ENCODE results near the gene ROCK1.

The ROCK1 gene

DNA sequence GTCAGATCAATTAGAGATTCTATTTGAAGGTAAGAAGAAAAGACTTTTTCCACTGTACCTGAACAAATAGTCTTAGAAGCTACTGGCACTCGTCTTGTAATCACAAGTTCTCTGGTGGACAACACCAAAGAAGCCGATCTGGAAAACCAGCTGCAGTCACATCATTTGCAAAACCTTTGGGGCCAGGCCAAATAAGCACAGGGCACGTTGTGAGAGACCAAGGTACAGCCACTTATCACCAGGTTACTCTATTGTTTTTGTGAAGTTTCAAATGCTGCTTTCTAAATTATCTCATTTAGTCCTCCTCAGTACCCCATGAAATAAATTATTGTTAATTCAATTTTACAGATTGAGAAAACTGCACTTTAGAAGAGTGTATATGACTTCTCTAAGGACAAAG lies 18.5 kb downstream of the ROCK1 start:
- no peak overlapping the region for H3K4me3 ChIP-seq (ENCODE audit: low read length, poor library complexity, severe bottlenecking)
- no peaks in the 10 kb centered on the region for H3K9me2 ChIP-seq (replicated peaks; ENCODE audit: low read depth, low read length)
- no peaks in the 10 kb centered on the region; the same call in 1 of the 2 replicates for H3K36me3 ChIP-seq (ENCODE audit: insufficient read depth, low read length)
- H3F3A ChIP-seq (ENCODE audit: low read depth): no peaks in the 10 kb centered on the region
- no peak overlapping the region for H3K4me2 ChIP-seq (ENCODE audit: low read depth, low read length, poor library complexity, severe bottlenecking)
- TF ChIP-seq EZH2phosphoT487 (IDR thresholded peaks at IDR 0.05; ENCODE audit: borderline replicate concordance): no peak
- TF ChIP-seq, protein P1, sequence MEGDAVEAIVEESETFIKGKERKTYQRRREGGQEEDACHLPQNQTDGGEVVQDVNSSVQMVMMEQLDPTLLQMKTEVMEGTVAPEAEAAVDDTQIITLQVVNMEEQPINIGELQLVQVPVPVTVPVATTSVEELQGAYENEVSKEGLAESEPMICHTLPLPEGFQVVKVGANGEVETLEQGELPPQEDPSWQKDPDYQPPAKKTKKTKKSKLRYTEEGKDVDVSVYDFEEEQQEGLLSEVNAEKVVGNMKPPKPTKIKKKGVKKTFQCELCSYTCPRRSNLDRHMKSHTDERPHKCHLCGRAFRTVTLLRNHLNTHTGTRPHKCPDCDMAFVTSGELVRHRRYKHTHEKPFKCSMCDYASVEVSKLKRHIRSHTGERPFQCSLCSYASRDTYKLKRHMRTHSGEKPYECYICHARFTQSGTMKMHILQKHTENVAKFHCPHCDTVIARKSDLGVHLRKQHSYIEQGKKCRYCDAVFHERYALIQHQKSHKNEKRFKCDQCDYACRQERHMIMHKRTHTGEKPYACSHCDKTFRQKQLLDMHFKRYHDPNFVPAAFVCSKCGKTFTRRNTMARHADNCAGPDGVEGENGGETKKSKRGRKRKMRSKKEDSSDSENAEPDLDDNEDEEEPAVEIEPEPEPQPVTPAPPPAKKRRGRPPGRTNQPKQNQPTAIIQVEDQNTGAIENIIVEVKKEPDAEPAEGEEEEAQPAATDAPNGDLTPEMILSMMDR (conservative IDR thresholded peaks at IDR 0.05; ENCODE audit: low read length): no peak
- H4K20me1 ChIP-seq (ENCODE audit: insufficient read depth, low read length, poor library complexity, severe bottlenecking): peaks cover 85% of the 10 kb centered on the region
- no peaks in the 10 kb centered on the region for H3K9me3 ChIP-seq (ENCODE audit: insufficient read depth, low read depth, low read length)
- peaks cover 7% of the 10 kb centered on the region for H3K4me1 ChIP-seq (ENCODE audit: insufficient read depth, low read length, poor library complexity, severe bottlenecking)
- H3K9ac ChIP-seq (ENCODE audit: low read depth, low read length, poor library complexity, severe bottlenecking): no peak overlapping the region
- peaks cover 100% of the 10 kb centered on the region for H3K79me2 ChIP-seq (ENCODE audit: insufficient read depth, low read length)
- no peak overlapping the region for H2AFZ ChIP-seq (ENCODE audit: low read length)
- H3K27me3 ChIP-seq (ENCODE audit: insufficient read depth, low read length, poor library complexity, severe bottlenecking): no peaks in the 10 kb centered on the region

DNA sequence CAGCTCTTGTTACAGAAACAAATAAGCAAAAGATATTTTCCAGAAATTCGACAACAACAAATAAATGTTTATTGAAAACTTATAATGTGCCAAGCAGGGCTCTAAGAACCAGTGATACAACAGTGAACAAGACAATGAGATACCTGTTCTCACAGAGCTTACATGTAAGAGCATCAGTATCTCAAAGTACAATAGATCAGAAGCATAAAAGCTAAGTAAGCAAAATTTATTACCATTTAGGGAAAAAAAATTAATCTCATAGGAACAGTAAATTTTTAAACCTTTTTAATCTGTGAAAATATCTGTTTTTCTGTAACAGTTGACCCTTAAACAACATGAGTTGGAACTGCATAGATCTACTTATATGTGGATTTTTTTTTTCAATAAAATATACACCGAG lies 20.9 kb downstream of the ROCK1 start:
- H4K20me1 ChIP-seq (ENCODE audit: insufficient read depth, low read length, poor library complexity, severe bottlenecking): peaks cover 79% of the 10 kb centered on the region

DNA sequence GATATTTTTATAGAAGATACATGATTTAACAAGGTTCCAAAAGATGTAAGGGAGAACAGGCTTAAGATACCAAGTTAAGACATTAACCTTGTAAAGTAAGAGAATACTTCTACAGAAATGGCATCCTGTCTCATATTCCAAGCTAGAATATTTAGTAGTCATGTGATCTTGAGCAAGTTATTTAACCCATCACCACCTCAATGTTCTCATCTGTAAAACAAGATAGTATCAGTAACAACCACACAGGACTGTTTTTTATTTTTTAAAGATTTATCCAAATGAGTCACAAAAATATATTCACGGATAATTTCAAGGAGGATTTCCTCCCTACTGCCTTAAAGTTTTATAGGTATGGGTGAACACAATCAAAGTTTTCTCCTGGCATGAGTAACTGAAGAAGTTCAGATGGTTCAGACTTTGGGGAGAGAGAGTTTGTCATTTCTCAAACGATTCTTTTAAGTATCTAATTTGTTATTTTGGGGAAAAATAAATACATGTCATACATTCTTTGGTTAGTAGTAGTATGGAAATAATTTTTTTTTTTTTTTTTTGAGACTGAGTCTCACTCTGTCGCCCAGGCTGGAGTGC lies 25.9 kb downstream of the ROCK1 start:
- Histone ChIP-seq H3K9ac (ENCODE audit: low read depth, low read length, poor library complexity, severe bottlenecking) (no peak overlapping the region), H3K4me1 (ENCODE audit: insufficient read depth, low read length, poor library complexity, severe bottlenecking) (no peaks in the 10 kb centered on the region), H3K36me3 (ENCODE audit: insufficient read depth, low read length) (no peaks in the 10 kb centered on the region; the same call in 1 of the 2 replicates), H4K20me1 (ENCODE audit: insufficient read depth, low read length, poor library complexity, severe bottlenecking) (peaks cover 74% of the 10 kb centered on the region), H3K4me2 (ENCODE audit: low read depth, low read length, poor library complexity, severe bottlenecking) (no peak overlapping the region), H3K4me3 (ENCODE audit: low read length, poor library complexity, severe bottlenecking) (no peak overlapping the region), H3K79me2 (ENCODE audit: insufficient read depth, low read length) (peaks cover 100% of the 10 kb centered on the region), H3F3A (ENCODE audit: low read depth) (no peaks in the 10 kb centered on the region), H3K9me3 (ENCODE audit: insufficient read depth, low read depth, low read length) (no peaks in the 10 kb centered on the region), H3K27me3 (ENCODE audit: insufficient read depth, low read length, poor library complexity, severe bottlenecking) (no peaks in the 10 kb centered on the region), H2AFZ (ENCODE audit: low read length) (no peak overlapping the region), H3K9me2 (replicated peaks; ENCODE audit: low read depth, low read length) (no peaks in the 10 kb centered on the region)
- TF ChIP-seq, protein P1 (conservative IDR thresholded peaks at IDR 0.05; ENCODE audit: low read length): no peak
- TF ChIP-seq EZH2phosphoT487 (IDR thresholded peaks at IDR 0.05; ENCODE audit: borderline replicate concordance): no peak

More for the DNA sequence above, 20.9 kb downstream of the ROCK1 start:
- no peaks in the 10 kb centered on the region for H3K9me2 ChIP-seq (replicated peaks; ENCODE audit: low read depth, low read length)
- no peaks in the 10 kb centered on the region for H3K27me3 ChIP-seq (ENCODE audit: insufficient read depth, low read length, poor library complexity, severe bottlenecking)
- no peak overlapping the region for H2AFZ ChIP-seq (ENCODE audit: low read length)
- H3K9ac ChIP-seq (ENCODE audit: low read depth, low read length, poor library complexity, severe bottlenecking): no peak overlapping the region
- no peak for TF ChIP-seq EZH2phosphoT487 (IDR thresholded peaks at IDR 0.05; ENCODE audit: borderline replicate concordance)
- TF ChIP-seq, protein P1 (conservative IDR thresholded peaks at IDR 0.05; ENCODE audit: low read length): no peak
- H3K4me2 ChIP-seq (ENCODE audit: low read depth, low read length, poor library complexity, severe bottlenecking): no peak overlapping the region
- no peaks in the 10 kb centered on the region for H3K9me3 ChIP-seq (ENCODE audit: insufficient read depth, low read depth, low read length)
- H3K36me3 ChIP-seq (ENCODE audit: insufficient read depth, low read length): no peaks in the 10 kb centered on the region; the same call in 1 of the 2 replicates
- H3K4me3 ChIP-seq (ENCODE audit: low read length, poor library complexity, severe bottlenecking): no peak overlapping the region
- no peaks in the 10 kb centered on the region for H3K4me1 ChIP-seq (ENCODE audit: insufficient read depth, low read length, poor library complexity, severe bottlenecking)
- H3K79me2 ChIP-seq (ENCODE audit: insufficient read depth, low read length): peaks cover 100% of the 10 kb centered on the region
- no peaks in the 10 kb centered on the region for H3F3A ChIP-seq (ENCODE audit: low read depth)

All from Loucy (cell line).